DOHH2 (cell line): ENCODE measurements around the gene CERK.
A peak's percentile ranks its signal among the peaks of the same experiment; 100 is the strongest.

ENCODE experiments used
- H3F3A ChIP-seq: fragments of 200-600 bp; sonication (generic), shearing (Covaris generic); 2 replicates; pipeline ENCODE4 v1.6.0; 2016; ENCODE audit warnings: antibody characterized with exemption, mild to moderate bottlenecking; ENCODE audit not compliant: control insufficient read depth, insufficient read depth
- H3K27ac ChIP-seq: fragments of 200-600 bp; sonication (generic); 2 replicates; pipeline ENCODE4 v1.5.1; 2014; ENCODE audit warnings: low read depth, mild to moderate bottlenecking, low read length, moderate library complexity
- H3K27me3 ChIP-seq: fragments of 200-600 bp; sonication (generic); 2 replicates; pipeline ENCODE4 v1.6.1; 2014; ENCODE audit warnings: mild to moderate bottlenecking, low read length, mixed read lengths; ENCODE audit not compliant: control insufficient read depth
- H3K36me3 ChIP-seq: fragments of 200-600 bp; sonication (generic); 2 replicates; pipeline ENCODE4 v1.6.1; 2014; ENCODE audit warnings: mild to moderate bottlenecking, low read length, moderate library complexity, mixed read lengths; ENCODE audit not compliant: control insufficient read depth
- H3K4me1 ChIP-seq: fragments of 200-600 bp; sonication (generic); 2 replicates; pipeline ENCODE4 v1.6.1; 2014; ENCODE audit warnings: mild to moderate bottlenecking, low read length, mixed read lengths; ENCODE audit not compliant: control insufficient read depth
- H3K4me2 ChIP-seq: fragments of 200-600 bp; sonication (generic); 2 replicates; pipeline ENCODE4 v1.6.0; 2014; ENCODE audit warnings: mild to moderate bottlenecking, low read length, moderate library complexity
- H3K4me3 ChIP-seq: fragments of 200-600 bp; sonication (generic); 2 replicates; pipeline ENCODE4 v1.5.1; 2014; ENCODE audit warnings: mild to moderate bottlenecking, low read length, mixed read lengths
- H3K79me2 ChIP-seq: fragments of 200-600 bp; sonication (generic); 2 replicates; pipeline ENCODE4 v1.6.1; 2014; ENCODE audit warnings: mild to moderate bottlenecking, low read length, mixed read lengths; ENCODE audit not compliant: control insufficient read depth
- H3K9me2 ChIP-seq: fragments of 200-600 bp; sonication (generic); replicated peaks from 2 replicates; pipeline ENCODE4 v1.6.1; 2014; ENCODE audit warnings: mild to moderate bottlenecking, low read length, mixed read lengths; ENCODE audit not compliant: control insufficient read depth
- H3K9me3 ChIP-seq: fragments of 200-600 bp; sonication (generic); 2 replicates; pipeline ENCODE4 v1.6.1; 2014; ENCODE audit warnings: antibody characterized with exemption, low read length, mixed read lengths; ENCODE audit not compliant: control insufficient read depth, insufficient read depth
- H4K20me1 ChIP-seq: fragments of 200-600 bp; sonication (generic); 2 replicates; pipeline ENCODE4 v1.6.0; 2014; ENCODE audit warnings: low read depth, mild to moderate bottlenecking, antibody characterized with exemption, low read length, moderate library complexity; ENCODE audit not compliant: control insufficient read depth, insufficient read depth
- EZH2phosphoT487 ChIP-seq: fragments of 200-600 bp; sonication (generic); IDR thresholded peaks from 2 replicates; pipeline ENCODE4 v1.6.1; 2017; ENCODE audit warnings: borderline replicate concordance, mild to moderate bottlenecking, antibody characterized with exemption, low read length, moderate library complexity, mixed read lengths
- TF ChIP-seq, protein P1 (sequence below): fragments of 200-600 bp; sonication (generic); IDR thresholded peaks from one replicate; pipeline ENCODE4 v1.5.1; 2014; ENCODE audit warnings: antibody characterized with exemption, mild to moderate bottlenecking, low read depth, low read length; ENCODE audit not compliant: poor library complexity, severe bottlenecking

The CERK gene

DNA sequence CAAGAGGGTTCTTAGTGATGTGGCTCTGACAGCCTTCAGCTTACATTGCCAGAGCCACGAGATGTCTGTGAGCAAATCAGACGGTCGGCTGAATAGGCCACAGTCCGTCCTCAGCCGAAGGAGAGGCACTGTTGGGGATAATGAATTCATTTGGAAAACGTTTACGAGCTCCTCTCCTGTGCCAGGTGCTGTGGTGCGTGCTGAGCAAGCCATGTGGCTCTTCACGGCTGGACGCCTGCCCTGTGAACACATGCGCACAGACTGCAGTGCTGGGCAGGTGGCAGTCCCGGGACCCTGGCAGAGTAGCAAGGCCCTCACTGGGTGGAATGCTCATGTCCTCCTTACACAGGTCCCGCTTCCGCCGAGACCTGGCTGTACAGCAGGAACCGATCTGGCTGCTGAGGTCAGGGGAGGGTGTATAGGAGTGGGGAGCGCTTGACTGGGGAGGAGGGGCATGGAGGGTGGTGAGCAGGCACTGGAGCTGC lies 31.2 kb upstream of the CERK start:
- H3K4me3 ChIP-seq: peak overlapping the region; percentile 76
- no peaks in the 10 kb centered on the region for H3K9me3 ChIP-seq
- H3K27ac ChIP-seq: peak overlapping the region; percentile 96
- H3K27me3 ChIP-seq: no peaks in the 10 kb centered on the region
- H3F3A ChIP-seq: peaks cover 57% of the 10 kb centered on the region
- peaks cover 54% of the 10 kb centered on the region for H3K36me3 ChIP-seq
- H3K4me1 ChIP-seq: peaks cover 91% of the 10 kb centered on the region
- no peaks in the 10 kb centered on the region for H4K20me1 ChIP-seq
- no peak for TF ChIP-seq EZH2phosphoT487
- TF ChIP-seq, protein P1, sequence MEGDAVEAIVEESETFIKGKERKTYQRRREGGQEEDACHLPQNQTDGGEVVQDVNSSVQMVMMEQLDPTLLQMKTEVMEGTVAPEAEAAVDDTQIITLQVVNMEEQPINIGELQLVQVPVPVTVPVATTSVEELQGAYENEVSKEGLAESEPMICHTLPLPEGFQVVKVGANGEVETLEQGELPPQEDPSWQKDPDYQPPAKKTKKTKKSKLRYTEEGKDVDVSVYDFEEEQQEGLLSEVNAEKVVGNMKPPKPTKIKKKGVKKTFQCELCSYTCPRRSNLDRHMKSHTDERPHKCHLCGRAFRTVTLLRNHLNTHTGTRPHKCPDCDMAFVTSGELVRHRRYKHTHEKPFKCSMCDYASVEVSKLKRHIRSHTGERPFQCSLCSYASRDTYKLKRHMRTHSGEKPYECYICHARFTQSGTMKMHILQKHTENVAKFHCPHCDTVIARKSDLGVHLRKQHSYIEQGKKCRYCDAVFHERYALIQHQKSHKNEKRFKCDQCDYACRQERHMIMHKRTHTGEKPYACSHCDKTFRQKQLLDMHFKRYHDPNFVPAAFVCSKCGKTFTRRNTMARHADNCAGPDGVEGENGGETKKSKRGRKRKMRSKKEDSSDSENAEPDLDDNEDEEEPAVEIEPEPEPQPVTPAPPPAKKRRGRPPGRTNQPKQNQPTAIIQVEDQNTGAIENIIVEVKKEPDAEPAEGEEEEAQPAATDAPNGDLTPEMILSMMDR: no peak
- no peaks in the 10 kb centered on the region for H3K9me2 ChIP-seq
- peak overlapping the region; percentile 86 for H3K4me2 ChIP-seq
- peaks cover 77% of the 10 kb centered on the region for H3K79me2 ChIP-seq

DNA sequence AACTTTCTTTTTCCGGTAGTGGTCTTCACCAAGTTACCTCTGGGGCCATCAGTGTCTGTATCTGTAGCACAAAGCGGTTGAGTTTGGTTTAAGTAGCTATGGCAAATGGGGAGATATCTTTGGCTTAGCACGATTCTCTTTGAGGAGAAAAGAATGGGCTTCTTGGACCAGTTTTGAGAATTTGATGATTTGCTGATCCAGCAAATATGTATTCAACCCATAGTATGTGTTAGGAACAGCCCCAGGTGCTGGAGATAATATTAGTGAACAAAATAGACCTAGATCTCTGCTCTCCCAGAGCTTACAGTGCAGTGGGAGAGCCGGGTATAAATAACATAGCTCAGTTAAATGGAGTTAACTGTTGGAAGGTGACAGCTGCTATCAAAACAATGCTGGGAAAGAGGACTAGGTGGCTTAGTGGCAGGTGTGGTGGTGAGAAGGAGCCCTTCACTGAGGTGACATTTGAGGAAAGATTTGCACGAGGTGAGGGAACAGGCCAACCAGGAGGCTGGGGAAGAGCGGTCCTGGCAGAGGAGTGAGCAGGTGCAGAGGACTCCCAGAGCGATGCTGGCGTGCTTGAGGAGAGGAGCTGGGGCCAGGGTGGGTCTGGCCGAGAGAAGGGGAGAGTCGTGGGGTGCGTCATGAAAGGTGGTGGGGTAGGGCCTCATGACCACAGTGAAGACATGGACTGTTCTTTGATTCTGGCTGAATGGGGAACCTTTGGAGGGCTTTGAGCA lies 29.4 kb upstream of the CERK start:
- H3K79me2 ChIP-seq: peaks cover 86% of the 10 kb centered on the region
- H3K4me1 ChIP-seq: peaks cover 77% of the 10 kb centered on the region

DNA sequence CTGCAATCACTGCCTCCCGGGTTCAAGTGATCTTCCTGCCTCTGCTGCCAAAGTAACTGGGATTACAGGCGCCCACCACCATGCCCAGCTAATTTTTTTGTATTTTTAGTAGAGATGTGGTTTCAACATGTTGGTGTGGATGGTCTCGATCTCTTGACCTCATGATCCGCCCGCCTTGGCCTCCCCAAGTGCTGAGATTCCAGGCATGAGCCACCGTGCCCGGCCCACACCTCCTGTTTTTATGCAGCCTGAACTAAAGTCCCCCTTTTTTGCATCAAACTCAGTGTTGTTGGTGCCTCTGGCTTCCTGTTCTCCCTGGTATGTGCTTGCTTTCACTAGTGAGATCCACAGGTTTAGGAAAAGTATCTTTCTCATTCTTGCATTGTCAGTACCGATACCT lies 28.6 kb upstream of the CERK start:
- H3K36me3 ChIP-seq: peaks cover 61% of the 10 kb centered on the region
- H3K4me2 ChIP-seq: peak overlapping the region; percentile 86
- peak overlapping the region; percentile 76 for H3K4me3 ChIP-seq
- H3F3A ChIP-seq: peaks cover 52% of the 10 kb centered on the region
- H3K9me2 ChIP-seq: no peaks in the 10 kb centered on the region
- H3K79me2 ChIP-seq: peaks cover 89% of the 10 kb centered on the region
- H3K4me1 ChIP-seq: peaks cover 75% of the 10 kb centered on the region
- TF ChIP-seq, protein P1: no peak
- TF ChIP-seq EZH2phosphoT487: no peak
- H3K27me3 ChIP-seq: no peaks in the 10 kb centered on the region
- peak overlapping the region; percentile 96 for H3K27ac ChIP-seq
- H4K20me1 ChIP-seq: peaks cover 4% of the 10 kb centered on the region; the same call in 1 of the 2 replicates
- no peaks in the 10 kb centered on the region for H3K9me3 ChIP-seq

More for the DNA sequence above, 29.4 kb upstream of the CERK start:
- peak overlapping the region; percentile 86 for H3K4me2 ChIP-seq
- H3K9me3 ChIP-seq: no peaks in the 10 kb centered on the region
- H4K20me1 ChIP-seq: peaks cover 4% of the 10 kb centered on the region; the same call in 1 of the 2 replicates
- no peaks in the 10 kb centered on the region for H3K9me2 ChIP-seq
- peak overlapping the region; percentile 76 for H3K4me3 ChIP-seq
- H3K36me3 ChIP-seq: peaks cover 60% of the 10 kb centered on the region
- H3K27me3 ChIP-seq: no peaks in the 10 kb centered on the region
- H3F3A ChIP-seq: peaks cover 52% of the 10 kb centered on the region
- TF ChIP-seq, protein P1: no peak
- no peak for TF ChIP-seq EZH2phosphoT487
- peak overlapping the region; percentile 96 for H3K27ac ChIP-seq
